GM12874 (cell line): ENCODE data around the gene CREG1.

Experiments used
- CTCF ChIP-seq: IDR thresholded peaks from 2 replicates; pipeline ENCODE4 v1.5.1; 2011; ENCODE audit warnings: low read depth, mild to moderate bottlenecking, control low read depth, low read length, moderate library complexity; ENCODE audit not compliant: insufficient read depth

CREG1 gene

GRCh38 chr1:167575649-167576048 lies 22.1 kb upstream of the CREG1 start:
- no peak for TF ChIP-seq CTCF

GRCh38 chr1:167573035-167573434 lies 19.5 kb upstream of the CREG1 start:
- no peak for TF ChIP-seq CTCF

- TF ChIP-seq CTCF: no peak
Measured at GRCh38 chr1:167567663-167568062, 14.1 kb upstream of the CREG1 start.

GRCh38 chr1:167566766-167567165 lies 13.2 kb upstream of the CREG1 start:
- no peak for TF ChIP-seq CTCF

- TF ChIP-seq CTCF: no peak
Measured at GRCh38 chr1:167565922-167566321, 12.4 kb upstream of the CREG1 start.

- TF ChIP-seq CTCF: no peak
Measured at GRCh38 chr1:167564612-167565270, 11.2 kb upstream of the CREG1 start.

- no peak for TF ChIP-seq CTCF
Measured at GRCh38 chr1:167563579-167564246, 10.2 kb upstream of the CREG1 start.
